GM12864 (cell line): ENCODE data around the gene GABARAPL2.

Experiments used
- DNase-seq: peaks from one replicate; pipeline ENCODE4 v3.0.0-alpha.2; 2011; ENCODE audit warnings: low read depth
- H3K4me3 ChIP-seq: 2 replicates; pipeline ENCODE4 v1.5.1; 2011; ENCODE audit warnings: mild to moderate bottlenecking, low read depth, low read length, control low read depth
- TF ChIP-seq, protein P1 (sequence below): IDR thresholded peaks from 2 replicates; pipeline ENCODE4 v1.5.1; 2011; ENCODE audit warnings: low read depth, mild to moderate bottlenecking, moderate library complexity, low read length, control low read depth, inconsistent platforms; ENCODE audit errors: missing control alignments

GABARAPL2 gene

DNA sequence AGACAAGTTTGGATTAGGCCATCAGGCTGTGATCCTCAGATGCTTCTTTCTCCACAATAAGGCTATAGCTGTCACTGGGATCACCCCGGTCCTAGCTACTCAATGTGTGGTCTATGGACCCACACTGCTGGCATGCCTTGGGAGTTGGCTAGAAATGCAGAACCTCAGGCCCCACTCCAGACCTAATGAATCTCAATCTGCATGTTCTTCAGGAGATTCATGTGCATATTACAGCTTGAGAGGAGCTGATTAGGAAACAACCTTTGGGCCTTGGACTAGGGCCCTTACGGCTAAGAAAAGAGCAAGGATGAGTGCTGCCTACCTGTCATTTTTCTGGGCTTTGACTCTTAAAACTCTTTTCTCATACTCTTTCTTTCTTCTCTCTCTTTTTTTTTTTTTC, 49.4 kb downstream of the GABARAPL2 start:
- DNase-seq = no peak
- TF ChIP-seq, protein P1, sequence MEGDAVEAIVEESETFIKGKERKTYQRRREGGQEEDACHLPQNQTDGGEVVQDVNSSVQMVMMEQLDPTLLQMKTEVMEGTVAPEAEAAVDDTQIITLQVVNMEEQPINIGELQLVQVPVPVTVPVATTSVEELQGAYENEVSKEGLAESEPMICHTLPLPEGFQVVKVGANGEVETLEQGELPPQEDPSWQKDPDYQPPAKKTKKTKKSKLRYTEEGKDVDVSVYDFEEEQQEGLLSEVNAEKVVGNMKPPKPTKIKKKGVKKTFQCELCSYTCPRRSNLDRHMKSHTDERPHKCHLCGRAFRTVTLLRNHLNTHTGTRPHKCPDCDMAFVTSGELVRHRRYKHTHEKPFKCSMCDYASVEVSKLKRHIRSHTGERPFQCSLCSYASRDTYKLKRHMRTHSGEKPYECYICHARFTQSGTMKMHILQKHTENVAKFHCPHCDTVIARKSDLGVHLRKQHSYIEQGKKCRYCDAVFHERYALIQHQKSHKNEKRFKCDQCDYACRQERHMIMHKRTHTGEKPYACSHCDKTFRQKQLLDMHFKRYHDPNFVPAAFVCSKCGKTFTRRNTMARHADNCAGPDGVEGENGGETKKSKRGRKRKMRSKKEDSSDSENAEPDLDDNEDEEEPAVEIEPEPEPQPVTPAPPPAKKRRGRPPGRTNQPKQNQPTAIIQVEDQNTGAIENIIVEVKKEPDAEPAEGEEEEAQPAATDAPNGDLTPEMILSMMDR = no peak
- H3K4me3 ChIP-seq = no peak overlapping the region

DNA sequence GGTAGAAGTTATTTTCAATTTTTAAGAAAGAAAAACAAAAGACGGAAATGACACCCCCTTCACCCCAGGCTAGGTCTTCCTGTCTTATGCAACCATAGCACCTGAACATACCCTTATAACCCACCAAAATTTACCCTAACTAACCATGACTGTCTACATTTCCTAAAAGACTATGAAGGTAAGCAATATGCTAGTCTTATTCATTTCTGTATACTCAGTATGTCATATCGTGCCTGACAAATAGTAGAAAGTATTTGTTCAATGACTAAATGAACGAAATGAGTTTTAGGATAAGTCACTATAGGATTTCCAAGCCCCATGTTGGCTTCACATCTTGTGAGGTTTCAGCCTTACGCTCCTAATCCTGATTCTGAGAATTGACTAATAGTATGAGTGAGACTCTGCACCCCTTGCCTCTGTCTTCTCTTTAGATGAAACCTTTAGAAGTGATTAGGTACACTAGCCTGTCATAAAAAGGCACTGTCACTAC, 50.4 kb downstream of the GABARAPL2 start:
- H3K4me3 ChIP-seq = no peak overlapping the region
- TF ChIP-seq, protein P1 = no peak
- no peak for DNase-seq

DNA sequence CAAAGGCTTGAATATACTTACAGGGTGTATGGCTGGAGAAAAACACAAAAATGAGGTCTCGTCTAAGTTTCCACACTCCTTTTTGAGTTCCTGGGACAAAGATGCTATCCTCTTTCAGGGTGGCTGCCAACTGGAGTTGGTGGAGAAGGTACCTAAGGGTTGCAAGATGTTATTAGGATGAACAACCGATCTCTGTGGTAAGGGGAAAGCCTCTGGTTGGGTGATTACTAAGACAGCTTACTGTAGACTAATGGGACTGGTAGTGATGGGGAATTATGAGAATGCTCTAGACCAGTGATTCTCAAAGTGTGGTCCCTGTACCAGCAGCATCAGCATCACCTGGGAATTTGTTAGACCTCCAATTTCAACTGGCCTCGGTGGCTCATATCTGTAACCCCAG, 50.9 kb downstream of the GABARAPL2 start:
- no peak overlapping the region for H3K4me3 ChIP-seq
- DNase-seq = no peak
- TF ChIP-seq, protein P1 = no peak

DNA sequence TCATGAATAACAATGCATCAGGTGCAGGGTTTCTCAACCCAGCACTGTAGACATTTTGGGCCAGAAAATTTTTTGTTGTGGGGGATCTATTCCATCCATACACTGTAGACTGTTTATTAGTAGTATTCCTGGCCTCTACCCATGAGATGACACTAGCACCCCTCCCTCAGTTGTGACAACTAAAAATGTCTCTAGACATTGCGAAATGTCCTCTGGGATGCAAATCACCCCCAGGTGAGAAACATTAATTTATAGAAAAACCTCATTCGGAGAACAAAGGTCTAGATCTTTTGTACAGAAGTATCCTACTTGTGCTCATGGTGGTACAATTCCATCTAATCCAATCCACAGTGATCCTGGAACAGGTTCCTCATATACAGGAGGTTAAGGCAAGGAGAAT, 52.6 kb downstream of the GABARAPL2 start:
- DNase-seq = no peak
- TF ChIP-seq, protein P1 = no peak
- no peak overlapping the region for H3K4me3 ChIP-seq

DNA sequence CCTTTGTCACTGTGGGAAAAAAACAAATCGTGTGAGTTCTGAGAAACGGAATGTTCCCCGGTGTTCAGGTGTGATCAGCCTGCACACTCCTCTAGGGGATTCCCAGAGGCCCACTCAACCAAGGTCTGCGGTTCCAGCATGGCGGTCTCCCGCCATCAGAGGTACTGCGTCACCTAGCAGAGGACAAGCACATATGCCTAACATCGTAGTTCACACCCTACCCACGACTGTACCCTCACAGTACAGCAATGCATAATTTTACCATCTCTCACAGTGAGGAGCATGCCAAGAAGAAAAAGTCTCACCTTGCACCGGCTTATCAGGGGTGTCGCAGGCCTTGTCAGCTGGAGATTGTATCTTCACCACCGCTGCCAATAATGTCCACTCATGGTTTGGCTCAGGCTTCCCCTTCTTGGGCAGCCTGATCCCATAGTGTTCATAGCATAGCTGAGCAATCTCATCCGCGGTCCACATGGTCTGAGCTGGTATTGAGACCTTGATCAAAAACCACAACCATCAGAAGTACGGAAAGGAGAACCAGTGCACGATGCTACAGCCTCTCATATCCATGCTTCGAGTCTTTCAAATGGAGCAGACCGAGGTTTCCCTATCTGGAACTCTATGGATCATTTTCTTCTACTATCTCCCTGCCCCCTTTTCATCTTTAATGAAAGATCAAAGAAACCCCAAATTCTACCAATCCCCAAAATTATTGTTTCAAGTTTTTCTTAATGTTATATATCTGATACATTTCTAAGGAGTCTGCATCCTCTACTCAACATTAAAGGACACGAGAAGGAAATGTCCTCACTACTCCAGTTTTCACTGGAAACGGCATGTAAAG, 54.4 kb downstream of the GABARAPL2 start:
- no peak overlapping the region for H3K4me3 ChIP-seq
- TF ChIP-seq, protein P1 = no peak
- no peak for DNase-seq

DNA sequence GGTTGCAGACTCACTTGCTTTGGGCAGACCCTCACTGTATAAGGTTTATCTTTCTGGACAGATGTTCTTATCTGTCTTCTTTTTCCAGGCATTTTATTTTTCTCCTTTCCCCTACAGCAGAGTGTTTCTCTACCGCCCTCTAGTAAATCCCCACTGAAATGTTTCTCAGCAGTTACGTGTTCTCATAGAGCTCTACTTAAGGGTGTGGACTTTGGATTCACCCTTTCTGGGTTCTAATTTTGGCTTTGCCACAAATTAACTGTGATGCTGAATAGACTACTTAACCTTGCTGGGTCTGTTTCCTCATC, 54.9 kb downstream of the GABARAPL2 start:
- DNase-seq = no peak
- no peak overlapping the region for H3K4me3 ChIP-seq
- TF ChIP-seq, protein P1 = peak; percentile 39
